NCI-H748 treated with DMSO at 0.1 percent for 48 hours (cell line): ENCODE data around the gene PSMC3IP.
"Not testable (repeated sequence)": the region's sequence is repeated elsewhere in the genome, so short reads cannot be mapped to it uniquely, and the experiment has no call there.

Experiments
- DNase-seq: peaks from one replicate; lab custom pipeline; 2025; lab: John Stamatoyannopoulos, UW

Gene PSMC3IP

GRCh38 chr17:42577532-42578281 is at the start of gene PSMC3IP:
PSMC3IP (minus strand) TSS chr17:42577729; CDS start chr17:42577686, 43 bp downstream.
- peak; percentile 88 for DNase-seq

- no peak for DNase-seq
Observed at GRCh38 chr17:42623732-42624596, 46.4 kb upstream of the PSMC3IP start.

- no peak for DNase-seq
Observed at GRCh38 chr17:42623271-42623670, 45.7 kb upstream of the PSMC3IP start.

GRCh38 chr17:42621987-42622386 is 44.5 kb upstream of the PSMC3IP start:
- DNase-seq, result not testable (repeated sequence)

- peak; percentile 8 for DNase-seq
Observed at GRCh38 chr17:42618442-42619150, 41.1 kb upstream of the PSMC3IP start.

GRCh38 chr17:42617956-42618431 is 40.5 kb upstream of the PSMC3IP start:
- DNase-seq, result no peak

- DNase-seq, result no peak
Observed at GRCh38 chr17:42613699-42614295, 36.3 kb upstream of the PSMC3IP start.

- no peak for DNase-seq
Observed at GRCh38 chr17:42612013-42612412, 34.5 kb upstream of the PSMC3IP start.

- DNase-seq, result not testable (repeated sequence)
Observed at GRCh38 chr17:42609814-42610801, 32.6 kb upstream of the PSMC3IP start.

GRCh38 chr17:42609182-42609813 is 31.8 kb upstream of the PSMC3IP start, which contains the start of the genes RETREG3 and TUBG1:
RETREG3 (minus strand) TSS chr17:42609374; CDS start chr17:42609324, 50 bp downstream.
TUBG1 (plus strand) TSS chr17:42609683; CDS start chr17:42609738, 55 bp downstream.
- DNase-seq, result peak; percentile 96

- no peak for DNase-seq
Observed at GRCh38 chr17:42608305-42609181, 31.0 kb upstream of the PSMC3IP start.

GRCh38 chr17:42607769-42608168 is 30.2 kb upstream of the PSMC3IP start:
- DNase-seq, result no peak

- no peak for DNase-seq
Observed at GRCh38 chr17:42603318-42603717, 25.8 kb upstream of the PSMC3IP start.

- no peak for DNase-seq
Observed at GRCh38 chr17:42598905-42599304, 21.4 kb upstream of the PSMC3IP start.

GRCh38 chr17:42596386-42596785 is 18.9 kb upstream of the PSMC3IP start:
- DNase-seq, result no peak

- no peak for DNase-seq
Observed at GRCh38 chr17:42591411-42591810, 13.9 kb upstream of the PSMC3IP start.

GRCh38 chr17:42590886-42591285 is 13.4 kb upstream of the PSMC3IP start:
- DNase-seq, result no peak

GRCh38 chr17:42586514-42587230 is 9.1 kb upstream of the PSMC3IP start:
- no peak for DNase-seq
